Lower leg skin (tissue), 4 donors: ENCODE measurements around the gene LEPROT. TPM values are rescaled to one million over a fixed set of nuclear protein-coding genes. Genes with fewer than 3 reads are reported as not detected.

Experiments used
- DNase-seq, 2 donors: peaks; one replicate each; pipeline ENCODE4 v3.0.0-alpha.2; 2019; ENCODE audit warnings: low spot score in 2 of 2
- H3K4me3 ChIP-seq: fragments of 200-600 bp; sonication (generic); 2 replicates; pipeline ENCODE4 v1.5.1; 2017; ENCODE audit warnings: mild to moderate bottlenecking, low read depth; ENCODE audit not compliant: poor library complexity, severe bottlenecking
- CTCF ChIP-seq, 3 donors: fragments of 450-650 bp; IDR thresholded peaks; one replicate each; pipeline ENCODE4 v1.5.1; 2016; ENCODE audit warnings: antibody characterized with exemption in 3 of 3, mild to moderate bottlenecking in 3 of 3, moderate library complexity in 2 of 3
- POLR2A ChIP-seq, 2 donors: fragments of 450-650 bp; IDR thresholded peaks; one replicate each; pipeline ENCODE4 v1.6.1; 2016 to 2017; ENCODE audit warnings: antibody characterized with exemption in 2 of 2, mild to moderate bottlenecking in 1 of 2, moderate library complexity in 1 of 2
- WGBS, 2 donors: methylation state at CpG; one replicate each; pipeline ENCODE4 v1.1.5; 2018; 5-methylcytosine and 5-hydroxymethylcytosine counted together
- intact Hi-C: fragments of 100-400 bp; cut with DNase I; formaldehyde crosslinking; loops from one replicate; pipeline ENCODE4 v1.15.0; 2023; ENCODE audit warnings: low total_unique reads
- total RNA-seq, 4 donors: library from RNA; depleted of rRNA; stranded (reverse); fragments of >200 nt; gene quantifications; one replicate each; pipeline ENCODE4 v1.1.0, GENCODE V29; 2016

LEPROT gene
- total RNA-seq, 4 donors from 2014 or later = 28.5 to 49.2 (median 32.3) TPM

- no peak overlapping the region for H3K4me3 ChIP-seq
- WGBS, 2 donors = 43 to 45% methylated on average over 1 of the region's 1 CpG
- intact Hi-C loops = no loop called here
- TF ChIP-seq CTCF (IDR thresholded peaks at IDR 0.05) (no peak), POLR2A (IDR thresholded peaks at IDR 0.05) (no peak)
- no peak for DNase-seq
Measured at GRCh38 chr1:65409314-65409713, 11.2 kb upstream of the LEPROT start.

- intact Hi-C loops = no loop called here
- WGBS, 2 donors = 92 to 94% methylated on average over 4 of the region's 4 CpGs
- no peak overlapping the region for H3K4me3 ChIP-seq
- TF ChIP-seq POLR2A (IDR thresholded peaks at IDR 0.05) (no peak), CTCF (IDR thresholded peaks at IDR 0.05) (no peak)
- DNase-seq = no peak
Measured at GRCh38 chr1:65409816-65410326, 10.6 kb upstream of the LEPROT start.

DNA sequence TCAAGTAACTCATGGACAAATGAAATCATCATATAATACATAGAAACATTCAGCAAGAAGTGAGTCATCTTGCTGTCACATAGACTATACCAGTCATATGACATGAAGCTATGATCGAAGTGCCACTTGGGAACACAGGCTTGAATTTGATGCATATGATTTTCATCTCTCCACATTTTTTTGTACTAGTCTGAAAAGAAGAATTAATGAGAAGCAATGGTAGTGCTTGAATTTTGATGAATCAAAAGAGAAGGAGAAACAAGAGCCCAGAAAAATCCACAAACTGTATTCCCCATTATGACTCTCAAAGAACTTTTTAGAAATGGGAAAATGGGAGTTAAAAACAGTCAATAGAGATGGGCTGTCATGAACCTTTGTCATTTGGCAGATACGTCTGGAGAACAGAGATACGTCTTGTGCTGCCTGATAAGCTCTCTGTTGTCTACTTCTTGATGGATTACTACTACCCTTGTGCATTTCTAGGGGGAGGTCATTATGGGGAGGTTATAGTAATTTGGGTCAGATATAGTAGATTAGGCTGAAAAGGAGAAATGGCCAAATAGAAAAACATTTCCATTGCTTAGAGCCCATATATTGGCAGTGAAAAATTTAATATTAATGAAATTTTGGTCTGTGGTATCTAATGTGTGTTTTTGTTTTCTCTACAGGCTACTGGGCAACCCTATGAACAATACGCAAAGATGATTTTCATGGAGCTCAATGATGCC, 8.0 kb upstream of the LEPROT start:
- intact Hi-C loops = no loop called here
- whole genome bisulfite sequencing, 2 donors = 90 to 92% methylated on average over 4 of the region's 4 CpGs
- TF ChIP-seq POLR2A (IDR thresholded peaks at IDR 0.05) = no peak
- TF ChIP-seq CTCF (IDR thresholded peaks at IDR 0.05) = no peak
- H3K4me3 ChIP-seq = no peak overlapping the region
- DNase-seq = no peak

DNA sequence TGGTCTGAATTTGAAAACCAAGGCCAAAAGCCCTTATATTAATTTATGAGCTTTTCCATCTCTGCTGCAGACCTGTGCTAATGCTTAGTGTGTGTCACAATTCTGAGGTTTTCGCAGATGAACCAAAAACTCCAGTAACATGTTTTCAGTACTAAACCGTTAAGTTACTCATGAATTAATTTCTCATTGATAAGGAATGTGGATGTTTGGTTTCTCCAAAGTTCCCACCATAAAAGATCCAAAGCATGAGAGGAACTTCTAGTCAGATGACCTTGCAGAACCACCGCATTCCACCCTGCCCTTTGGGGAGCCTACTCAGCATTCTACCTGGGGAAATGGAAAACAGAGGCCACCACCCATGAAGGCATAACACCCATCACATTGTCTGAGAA, 7.5 kb upstream of the LEPROT start:
- intact Hi-C loops = no loop called here
- TF ChIP-seq POLR2A (IDR thresholded peaks at IDR 0.05) (no peak), CTCF (IDR thresholded peaks at IDR 0.05) (no peak)
- 92 to 94% methylated on average over 3 of the region's 3 CpGs for WGBS, 2 donors
- no peak overlapping the region for H3K4me3 ChIP-seq
- no peak for DNase-seq

- 69 to 74% methylated on average over 4 of the region's 4 CpGs for WGBS, 2 donors
- DNase-seq = no peak
- H3K4me3 ChIP-seq = no peak overlapping the region
- TF ChIP-seq CTCF (IDR thresholded peaks at IDR 0.05) (no peak), POLR2A (IDR thresholded peaks at IDR 0.05) (no peak)
- intact Hi-C loops = no loop called here
Measured at GRCh38 chr1:65414538-65414937, 5.9 kb upstream of the LEPROT start.

- DNase-seq = no peak
- no peak for TF ChIP-seq POLR2A (IDR thresholded peaks at IDR 0.05)
- no peak for TF ChIP-seq CTCF (IDR thresholded peaks at IDR 0.05)
- H3K4me3 ChIP-seq = no peak overlapping the region
- 81 to 98% methylated on average over 1 of the region's 1 CpG for WGBS, 2 donors
- intact Hi-C loops = no loop called here
Measured at GRCh38 chr1:65416767-65417166, 3.7 kb upstream of the LEPROT start.
